ENCODE measurements around the gene DLG2. TPM values are rescaled to one million over a fixed set of nuclear protein-coding genes. Genes with fewer than 3 reads are reported as not detected.

DLG2 gene
- total and polyA plus RNA-seq, 2 of the 8 experiments (the other 6 are each of a cell fraction or from before 2014, with no cell fraction given), result 1.7 to 14.3 TPM

DNA sequence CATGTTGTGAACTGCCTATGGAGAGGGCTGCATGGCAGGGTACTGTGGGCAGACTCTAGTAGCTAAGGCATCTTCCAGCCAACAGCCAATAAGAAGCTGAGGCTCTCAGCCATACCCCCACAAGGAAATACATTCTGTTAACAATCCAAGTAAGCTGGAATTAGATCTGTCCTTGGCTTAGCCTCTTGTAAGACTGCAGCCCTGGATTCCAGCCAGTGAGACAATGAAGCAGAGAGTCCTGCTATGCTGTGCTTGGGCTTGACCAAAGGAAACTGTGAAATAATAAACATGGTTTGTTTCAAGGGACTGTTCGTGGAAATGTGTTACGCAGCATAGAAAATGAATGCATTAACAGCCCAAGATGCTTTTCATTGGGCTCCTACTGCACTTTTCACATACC, 1243.6 kb downstream of the DLG2 start (continued):
- TF ChIP-seq, protein P1, sequence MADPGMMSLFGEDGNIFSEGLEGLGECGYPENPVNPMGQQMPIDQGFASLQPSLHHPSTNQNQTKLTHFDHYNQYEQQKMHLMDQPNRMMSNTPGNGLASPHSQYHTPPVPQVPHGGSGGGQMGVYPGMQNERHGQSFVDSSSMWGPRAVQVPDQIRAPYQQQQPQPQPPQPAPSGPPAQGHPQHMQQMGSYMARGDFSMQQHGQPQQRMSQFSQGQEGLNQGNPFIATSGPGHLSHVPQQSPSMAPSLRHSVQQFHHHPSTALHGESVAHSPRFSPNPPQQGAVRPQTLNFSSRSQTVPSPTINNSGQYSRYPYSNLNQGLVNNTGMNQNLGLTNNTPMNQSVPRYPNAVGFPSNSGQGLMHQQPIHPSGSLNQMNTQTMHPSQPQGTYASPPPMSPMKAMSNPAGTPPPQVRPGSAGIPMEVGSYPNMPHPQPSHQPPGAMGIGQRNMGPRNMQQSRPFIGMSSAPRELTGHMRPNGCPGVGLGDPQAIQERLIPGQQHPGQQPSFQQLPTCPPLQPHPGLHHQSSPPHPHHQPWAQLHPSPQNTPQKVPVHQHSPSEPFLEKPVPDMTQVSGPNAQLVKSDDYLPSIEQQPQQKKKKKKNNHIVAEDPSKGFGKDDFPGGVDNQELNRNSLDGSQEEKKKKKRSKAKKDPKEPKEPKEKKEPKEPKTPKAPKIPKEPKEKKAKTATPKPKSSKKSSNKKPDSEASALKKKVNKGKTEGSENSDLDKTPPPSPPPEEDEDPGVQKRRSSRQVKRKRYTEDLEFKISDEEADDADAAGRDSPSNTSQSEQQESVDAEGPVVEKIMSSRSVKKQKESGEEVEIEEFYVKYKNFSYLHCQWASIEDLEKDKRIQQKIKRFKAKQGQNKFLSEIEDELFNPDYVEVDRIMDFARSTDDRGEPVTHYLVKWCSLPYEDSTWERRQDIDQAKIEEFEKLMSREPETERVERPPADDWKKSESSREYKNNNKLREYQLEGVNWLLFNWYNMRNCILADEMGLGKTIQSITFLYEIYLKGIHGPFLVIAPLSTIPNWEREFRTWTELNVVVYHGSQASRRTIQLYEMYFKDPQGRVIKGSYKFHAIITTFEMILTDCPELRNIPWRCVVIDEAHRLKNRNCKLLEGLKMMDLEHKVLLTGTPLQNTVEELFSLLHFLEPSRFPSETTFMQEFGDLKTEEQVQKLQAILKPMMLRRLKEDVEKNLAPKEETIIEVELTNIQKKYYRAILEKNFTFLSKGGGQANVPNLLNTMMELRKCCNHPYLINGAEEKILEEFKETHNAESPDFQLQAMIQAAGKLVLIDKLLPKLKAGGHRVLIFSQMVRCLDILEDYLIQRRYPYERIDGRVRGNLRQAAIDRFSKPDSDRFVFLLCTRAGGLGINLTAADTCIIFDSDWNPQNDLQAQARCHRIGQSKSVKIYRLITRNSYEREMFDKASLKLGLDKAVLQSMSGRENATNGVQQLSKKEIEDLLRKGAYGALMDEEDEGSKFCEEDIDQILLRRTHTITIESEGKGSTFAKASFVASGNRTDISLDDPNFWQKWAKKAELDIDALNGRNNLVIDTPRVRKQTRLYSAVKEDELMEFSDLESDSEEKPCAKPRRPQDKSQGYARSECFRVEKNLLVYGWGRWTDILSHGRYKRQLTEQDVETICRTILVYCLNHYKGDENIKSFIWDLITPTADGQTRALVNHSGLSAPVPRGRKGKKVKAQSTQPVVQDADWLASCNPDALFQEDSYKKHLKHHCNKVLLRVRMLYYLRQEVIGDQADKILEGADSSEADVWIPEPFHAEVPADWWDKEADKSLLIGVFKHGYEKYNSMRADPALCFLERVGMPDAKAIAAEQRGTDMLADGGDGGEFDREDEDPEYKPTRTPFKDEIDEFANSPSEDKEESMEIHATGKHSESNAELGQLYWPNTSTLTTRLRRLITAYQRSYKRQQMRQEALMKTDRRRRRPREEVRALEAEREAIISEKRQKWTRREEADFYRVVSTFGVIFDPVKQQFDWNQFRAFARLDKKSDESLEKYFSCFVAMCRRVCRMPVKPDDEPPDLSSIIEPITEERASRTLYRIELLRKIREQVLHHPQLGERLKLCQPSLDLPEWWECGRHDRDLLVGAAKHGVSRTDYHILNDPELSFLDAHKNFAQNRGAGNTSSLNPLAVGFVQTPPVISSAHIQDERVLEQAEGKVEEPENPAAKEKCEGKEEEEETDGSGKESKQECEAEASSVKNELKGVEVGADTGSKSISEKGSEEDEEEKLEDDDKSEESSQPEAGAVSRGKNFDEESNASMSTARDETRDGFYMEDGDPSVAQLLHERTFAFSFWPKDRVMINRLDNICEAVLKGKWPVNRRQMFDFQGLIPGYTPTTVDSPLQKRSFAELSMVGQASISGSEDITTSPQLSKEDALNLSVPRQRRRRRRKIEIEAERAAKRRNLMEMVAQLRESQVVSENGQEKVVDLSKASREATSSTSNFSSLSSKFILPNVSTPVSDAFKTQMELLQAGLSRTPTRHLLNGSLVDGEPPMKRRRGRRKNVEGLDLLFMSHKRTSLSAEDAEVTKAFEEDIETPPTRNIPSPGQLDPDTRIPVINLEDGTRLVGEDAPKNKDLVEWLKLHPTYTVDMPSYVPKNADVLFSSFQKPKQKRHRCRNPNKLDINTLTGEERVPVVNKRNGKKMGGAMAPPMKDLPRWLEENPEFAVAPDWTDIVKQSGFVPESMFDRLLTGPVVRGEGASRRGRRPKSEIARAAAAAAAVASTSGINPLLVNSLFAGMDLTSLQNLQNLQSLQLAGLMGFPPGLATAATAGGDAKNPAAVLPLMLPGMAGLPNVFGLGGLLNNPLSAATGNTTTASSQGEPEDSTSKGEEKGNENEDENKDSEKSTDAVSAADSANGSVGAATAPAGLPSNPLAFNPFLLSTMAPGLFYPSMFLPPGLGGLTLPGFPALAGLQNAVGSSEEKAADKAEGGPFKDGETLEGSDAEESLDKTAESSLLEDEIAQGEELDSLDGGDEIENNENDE (IDR thresholded peaks at IDR 0.05; ENCODE audit: insufficient replicate concordance, low read length), result no peak
- TF ChIP-seq TAF7 (optimal IDR thresholded peaks at IDR 0.05; ENCODE audit: borderline replicate concordance, low read depth, low read length), result no peak
- no peak for TF ChIP-seq JUN (IDR thresholded peaks at IDR 0.05; ENCODE audit: low read depth, low read length)
